NT2/D1 (cell line): Measurements from ENCODE around the gene FBXL19.

Experiments used
- SUZ12 ChIP-seq: IDR thresholded peaks from 2 replicates; pipeline ENCODE4 v1.6.1; 2011; ENCODE audit not compliant: insufficient read length, insufficient read depth; ENCODE audit errors: extremely low read depth
- YY1 ChIP-seq: IDR thresholded peaks from 2 replicates; pipeline ENCODE4 v1.6.1; 2011; ENCODE audit not compliant: insufficient read length, insufficient read depth
- ZNF274 ChIP-seq: IDR thresholded peaks from 2 replicates; pipeline ENCODE4 v1.6.1; 2011; ENCODE audit warnings: mild to moderate bottlenecking, low read depth, low read length

DNA sequence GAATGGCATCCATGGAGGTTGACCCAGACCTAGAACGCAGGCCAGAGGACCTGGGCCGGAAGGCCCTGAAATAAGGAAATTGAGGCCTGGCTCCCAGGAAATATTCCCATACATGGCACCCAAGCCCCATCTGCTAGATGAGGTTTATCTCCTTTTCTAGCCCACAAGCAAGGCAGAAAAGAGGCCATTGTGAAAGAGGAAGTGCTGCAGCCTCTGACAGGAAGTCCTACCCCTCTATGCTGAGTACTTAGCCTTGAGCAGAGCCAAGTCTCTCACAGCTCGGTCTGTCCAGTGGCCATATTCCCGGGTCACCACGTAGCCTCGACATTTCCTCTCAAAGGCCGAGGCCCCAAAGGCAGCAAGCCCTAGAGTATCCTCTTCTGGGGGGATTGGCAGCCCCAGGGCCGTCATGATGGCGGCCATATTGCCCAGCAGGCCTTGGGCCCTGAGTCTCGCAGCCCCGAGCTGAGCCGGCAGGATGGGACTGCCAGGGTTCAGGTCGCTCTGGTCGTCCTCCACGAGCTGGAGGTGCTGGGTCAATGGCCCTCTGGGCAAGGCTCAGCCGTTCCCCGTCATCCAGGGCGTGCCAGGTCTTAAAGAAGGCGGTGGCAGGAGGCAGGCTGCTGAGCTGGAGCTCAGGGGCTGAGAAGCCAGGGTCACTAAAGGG is 19.1 kb upstream of the FBXL19 start:
- TF ChIP-seq YY1 (no peak), SUZ12 (no peak), ZNF274 (no peak)
